ENCODE results near the gene B3GNT5. TPM values are rescaled to one million over a fixed set of nuclear protein-coding genes. Genes with fewer than 3 reads are reported as not detected.

B3GNT5 gene
- total and polyA plus RNA-seq, 10 of the 15 experiments (the other 5 are each of a cell fraction or from before 2014, with no cell fraction given), result 0.24 to 1.1 (median 0.48) TPM

DNA sequence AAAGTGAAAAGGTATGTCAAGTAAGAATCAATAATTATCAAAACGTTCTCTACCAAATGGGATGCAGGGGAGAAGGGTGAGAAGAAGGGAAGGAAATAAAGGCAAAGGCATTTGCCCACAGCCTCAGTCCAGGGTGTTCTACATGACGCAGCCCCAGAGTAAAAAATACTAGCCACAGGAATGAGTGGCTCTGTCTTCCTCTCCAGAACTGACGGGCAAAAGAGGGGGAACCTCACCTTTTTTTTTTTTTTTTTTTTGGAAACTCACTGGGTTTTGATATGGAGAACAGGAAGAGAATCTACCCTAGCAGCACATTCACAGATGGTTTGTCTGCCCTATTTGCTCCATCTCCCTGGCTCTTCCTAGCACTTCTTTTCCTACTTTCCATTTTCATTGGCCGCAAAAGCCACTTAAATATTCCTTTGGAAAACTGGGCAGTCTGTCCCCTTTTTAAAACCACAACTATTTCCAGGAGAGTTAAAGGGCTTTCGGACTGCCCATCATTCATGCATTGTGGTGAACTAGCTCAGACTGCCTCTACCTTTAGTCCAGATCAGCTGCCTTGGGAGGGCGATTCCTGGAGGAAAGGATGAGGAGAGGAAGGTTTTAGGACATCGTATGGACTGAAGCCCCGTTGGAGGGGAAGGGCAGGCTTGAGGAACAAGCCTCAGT lies 28.2 kb downstream of the B3GNT5 start (continued):
- TF ChIP-seq, protein P1, sequence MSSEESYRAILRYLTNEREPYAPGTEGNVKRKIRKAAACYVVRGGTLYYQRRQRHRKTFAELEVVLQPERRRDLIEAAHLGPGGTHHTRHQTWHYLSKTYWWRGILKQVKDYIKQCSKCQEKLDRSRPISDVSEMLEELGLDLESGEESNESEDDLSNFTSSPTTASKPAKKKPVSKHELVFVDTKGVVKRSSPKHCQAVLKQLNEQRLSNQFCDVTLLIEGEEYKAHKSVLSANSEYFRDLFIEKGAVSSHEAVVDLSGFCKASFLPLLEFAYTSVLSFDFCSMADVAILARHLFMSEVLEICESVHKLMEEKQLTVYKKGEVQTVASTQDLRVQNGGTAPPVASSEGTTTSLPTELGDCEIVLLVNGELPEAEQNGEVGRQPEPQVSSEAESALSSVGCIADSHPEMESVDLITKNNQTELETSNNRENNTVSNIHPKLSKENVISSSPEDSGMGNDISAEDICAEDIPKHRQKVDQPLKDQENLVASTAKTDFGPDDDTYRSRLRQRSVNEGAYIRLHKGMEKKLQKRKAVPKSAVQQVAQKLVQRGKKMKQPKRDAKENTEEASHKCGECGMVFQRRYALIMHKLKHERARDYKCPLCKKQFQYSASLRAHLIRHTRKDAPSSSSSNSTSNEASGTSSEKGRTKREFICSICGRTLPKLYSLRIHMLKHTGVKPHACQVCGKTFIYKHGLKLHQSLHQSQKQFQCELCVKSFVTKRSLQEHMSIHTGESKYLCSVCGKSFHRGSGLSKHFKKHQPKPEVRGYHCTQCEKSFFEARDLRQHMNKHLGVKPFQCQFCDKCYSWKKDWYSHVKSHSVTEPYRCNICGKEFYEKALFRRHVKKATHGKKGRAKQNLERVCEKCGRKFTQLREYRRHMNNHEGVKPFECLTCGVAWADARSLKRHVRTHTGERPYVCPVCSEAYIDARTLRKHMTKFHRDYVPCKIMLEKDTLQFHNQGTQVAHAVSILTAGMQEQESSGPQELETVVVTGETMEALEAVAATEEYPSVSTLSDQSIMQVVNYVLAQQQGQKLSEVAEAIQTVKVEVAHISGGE (CRISPR knock-in tag; IDR thresholded peaks at IDR 0.05), result no peak
- no peak for TF ChIP-seq RUNX3 (IDR thresholded peaks at IDR 0.05; ENCODE audit: low read length)
- TF ChIP-seq, protein P2, sequence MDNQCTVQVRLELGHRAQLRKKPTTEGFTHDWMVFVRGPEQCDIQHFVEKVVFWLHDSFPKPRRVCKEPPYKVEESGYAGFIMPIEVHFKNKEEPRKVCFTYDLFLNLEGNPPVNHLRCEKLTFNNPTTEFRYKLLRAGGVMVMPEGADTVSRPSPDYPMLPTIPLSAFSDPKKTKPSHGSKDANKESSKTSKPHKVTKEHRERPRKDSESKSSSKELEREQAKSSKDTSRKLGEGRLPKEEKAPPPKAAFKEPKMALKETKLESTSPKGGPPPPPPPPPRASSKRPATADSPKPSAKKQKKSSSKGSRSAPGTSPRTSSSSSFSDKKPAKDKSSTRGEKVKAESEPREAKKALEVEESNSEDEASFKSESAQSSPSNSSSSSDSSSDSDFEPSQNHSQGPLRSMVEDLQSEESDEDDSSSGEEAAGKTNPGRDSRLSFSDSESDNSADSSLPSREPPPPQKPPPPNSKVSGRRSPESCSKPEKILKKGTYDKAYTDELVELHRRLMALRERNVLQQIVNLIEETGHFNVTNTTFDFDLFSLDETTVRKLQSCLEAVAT (IDR thresholded peaks at IDR 0.05), result no peak
- TF ChIP-seq NFIC (IDR thresholded peaks at IDR 0.05; ENCODE audit: low read depth, low read length), result no peak
- TF ChIP-seq MTA3 (IDR thresholded peaks at IDR 0.05; ENCODE audit: borderline replicate concordance, low read length), result no peak
- TF ChIP-seq ATF7 (IDR thresholded peaks at IDR 0.05; ENCODE audit: low read depth), result no peak
- TF ChIP-seq, protein P3, sequence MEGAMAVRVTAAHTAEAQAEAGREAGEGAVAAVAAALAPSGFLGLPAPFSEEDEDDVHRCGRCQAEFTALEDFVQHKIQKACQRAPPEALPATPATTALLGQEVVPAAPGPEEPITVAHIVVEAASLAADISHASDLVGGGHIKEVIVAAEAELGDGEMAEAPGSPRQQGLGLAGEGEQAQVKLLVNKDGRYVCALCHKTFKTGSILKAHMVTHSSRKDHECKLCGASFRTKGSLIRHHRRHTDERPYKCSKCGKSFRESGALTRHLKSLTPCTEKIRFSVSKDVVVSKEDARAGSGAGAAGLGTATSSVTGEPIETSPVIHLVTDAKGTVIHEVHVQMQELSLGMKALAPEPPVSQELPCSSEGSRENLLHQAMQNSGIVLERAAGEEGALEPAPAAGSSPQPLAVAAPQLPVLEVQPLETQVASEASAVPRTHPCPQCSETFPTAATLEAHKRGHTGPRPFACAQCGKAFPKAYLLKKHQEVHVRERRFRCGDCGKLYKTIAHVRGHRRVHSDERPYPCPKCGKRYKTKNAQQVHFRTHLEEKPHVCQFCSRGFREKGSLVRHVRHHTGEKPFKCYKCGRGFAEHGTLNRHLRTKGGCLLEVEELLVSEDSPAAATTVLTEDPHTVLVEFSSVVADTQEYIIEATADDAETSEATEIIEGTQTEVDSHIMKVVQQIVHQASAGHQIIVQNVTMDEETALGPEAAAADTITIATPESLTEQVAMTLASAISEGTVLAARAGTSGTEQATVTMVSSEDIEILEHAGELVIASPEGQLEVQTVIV (IDR thresholded peaks at IDR 0.05; ENCODE audit: borderline replicate concordance, partially characterized antibody), result no peak
- no peak for TF ChIP-seq SREBF2 (IDR thresholded peaks at IDR 0.05; ENCODE audit: low read length)
- TF ChIP-seq MYC (IDR thresholded peaks at IDR 0.05; ENCODE audit: insufficient read depth, insufficient read length, insufficient replicate concordance, low read length, severe bottlenecking), result no peak
- TF ChIP-seq, protein P4, sequence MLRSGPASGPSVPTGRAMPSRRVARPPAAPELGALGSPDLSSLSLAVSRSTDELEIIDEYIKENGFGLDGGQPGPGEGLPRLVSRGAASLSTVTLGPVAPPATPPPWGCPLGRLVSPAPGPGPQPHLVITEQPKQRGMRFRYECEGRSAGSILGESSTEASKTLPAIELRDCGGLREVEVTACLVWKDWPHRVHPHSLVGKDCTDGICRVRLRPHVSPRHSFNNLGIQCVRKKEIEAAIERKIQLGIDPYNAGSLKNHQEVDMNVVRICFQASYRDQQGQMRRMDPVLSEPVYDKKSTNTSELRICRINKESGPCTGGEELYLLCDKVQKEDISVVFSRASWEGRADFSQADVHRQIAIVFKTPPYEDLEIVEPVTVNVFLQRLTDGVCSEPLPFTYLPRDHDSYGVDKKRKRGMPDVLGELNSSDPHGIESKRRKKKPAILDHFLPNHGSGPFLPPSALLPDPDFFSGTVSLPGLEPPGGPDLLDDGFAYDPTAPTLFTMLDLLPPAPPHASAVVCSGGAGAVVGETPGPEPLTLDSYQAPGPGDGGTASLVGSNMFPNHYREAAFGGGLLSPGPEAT (IDR thresholded peaks at IDR 0.05; ENCODE audit: low read depth), result no peak
